Measurements from ENCODE around the gene DPP8.

DPP8 gene

GRCh38 chr15:65423976-65424679, 93.4 kb downstream of the DPP8 start:
- no peak for DNase-seq

- DNase-seq, result no peak
These were observed 94.1 kb downstream of the DPP8 start for GRCh38 chr15:65423150-65423975.

- no peak for DNase-seq
These were observed 95.9 kb downstream of the DPP8 start for GRCh38 chr15:65421360-65422215.

GRCh38 chr15:65420975-65421359, 96.5 kb downstream of the DPP8 start:
- DNase-seq, result no peak

- DNase-seq, result no peak
These were observed 98.9 kb downstream of the DPP8 start for GRCh38 chr15:65418596-65418995.

- no peak for DNase-seq
These were observed 100.6 kb downstream of the DPP8 start for GRCh38 chr15:65416845-65417416.

DNA sequence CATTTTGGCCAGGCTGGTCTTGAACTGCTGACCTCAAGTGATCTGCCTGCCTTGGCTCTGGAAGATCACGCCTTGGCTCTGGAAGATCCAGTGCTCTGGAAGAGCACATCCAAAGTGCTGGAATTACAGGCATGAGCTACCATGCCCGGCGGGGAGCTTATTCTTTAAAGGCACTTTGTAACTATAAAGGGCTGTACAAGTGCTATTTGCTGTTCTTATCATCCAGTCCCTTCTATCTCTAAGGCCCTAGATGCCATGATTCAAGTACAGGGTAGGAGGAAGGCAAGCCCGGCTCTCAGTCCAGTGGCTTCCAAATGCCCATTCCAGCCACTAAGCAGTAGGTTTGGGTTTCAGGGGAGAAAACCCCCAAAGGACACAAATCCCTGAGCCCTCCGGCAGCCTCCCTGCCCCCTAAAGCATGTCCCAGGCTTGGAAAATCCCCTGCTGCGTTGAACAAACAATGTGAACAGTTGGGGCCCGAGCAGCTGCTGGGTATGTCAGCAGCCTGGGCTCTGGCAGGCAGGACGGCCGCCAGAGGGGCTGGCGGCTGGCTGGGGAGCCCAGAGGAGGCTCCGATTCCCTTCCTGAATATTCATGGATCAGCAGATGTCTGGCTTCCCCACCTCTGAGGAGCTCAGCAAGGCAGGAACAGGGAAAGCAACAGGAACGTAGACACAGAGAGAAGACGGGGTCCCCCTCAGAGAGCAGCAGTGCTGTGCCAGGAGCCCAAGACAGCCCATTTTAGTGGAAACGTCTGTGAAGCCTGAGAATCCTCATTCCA, 102.5 kb downstream of the DPP8 start:
- DNase-seq, result no peak

- DNase-seq, result no peak
These were observed 103.7 kb downstream of the DPP8 start for GRCh38 chr15:65413760-65414144.

DNA sequence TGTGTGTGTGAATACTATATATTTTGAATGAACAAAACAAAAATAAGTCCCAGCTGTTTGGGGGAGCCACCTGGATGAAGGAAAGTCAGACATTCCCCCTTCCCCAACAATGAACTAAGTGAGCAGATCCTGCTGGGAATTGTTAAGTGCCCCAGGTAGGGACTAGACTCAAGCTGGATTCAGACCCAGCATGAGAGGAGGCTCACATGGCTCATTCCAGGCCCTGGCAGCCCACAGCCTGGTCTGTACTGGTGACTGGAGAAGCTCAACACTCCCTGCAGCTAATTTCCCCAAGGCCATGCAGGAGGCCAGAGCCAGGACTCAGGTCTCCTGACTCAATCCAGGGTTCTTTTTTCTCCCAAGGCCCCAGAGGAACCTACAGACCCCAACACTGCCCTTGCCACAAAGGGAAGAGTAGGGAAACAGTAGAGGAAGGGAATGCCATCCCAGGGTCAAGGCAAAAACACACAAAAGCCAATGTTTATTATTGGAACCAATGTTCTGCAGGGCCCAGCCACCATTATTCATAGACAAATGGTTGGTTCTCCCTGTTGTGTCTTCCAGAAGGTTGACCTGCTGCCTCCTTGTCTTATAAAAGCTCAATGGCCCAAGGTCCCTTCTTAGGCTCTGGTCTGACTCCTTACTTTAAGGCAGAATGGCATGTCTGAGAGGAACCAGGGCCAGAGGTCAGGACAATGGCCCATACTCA, 104.3 kb downstream of the DPP8 start:
- DNase-seq, result no peak

DNA sequence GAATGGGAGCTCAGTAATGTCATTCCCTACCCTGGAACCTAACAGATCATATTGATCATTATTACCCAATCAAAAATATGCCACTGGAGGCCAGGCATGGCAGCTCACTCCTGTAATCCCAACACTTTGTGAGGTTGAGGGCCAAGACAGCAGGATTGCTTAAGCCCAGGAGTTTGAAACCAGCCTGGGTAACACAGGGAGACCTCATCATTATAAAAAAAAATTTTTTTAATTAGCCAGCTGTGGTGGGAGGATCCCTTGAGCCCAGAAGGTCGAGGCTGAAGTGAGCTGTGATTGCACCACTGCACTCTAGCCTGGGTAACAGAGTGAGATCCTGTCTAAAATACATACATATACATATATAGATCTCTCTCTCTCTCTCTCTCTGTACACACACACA, 104.9 kb downstream of the DPP8 start:
- no peak for DNase-seq

DNA sequence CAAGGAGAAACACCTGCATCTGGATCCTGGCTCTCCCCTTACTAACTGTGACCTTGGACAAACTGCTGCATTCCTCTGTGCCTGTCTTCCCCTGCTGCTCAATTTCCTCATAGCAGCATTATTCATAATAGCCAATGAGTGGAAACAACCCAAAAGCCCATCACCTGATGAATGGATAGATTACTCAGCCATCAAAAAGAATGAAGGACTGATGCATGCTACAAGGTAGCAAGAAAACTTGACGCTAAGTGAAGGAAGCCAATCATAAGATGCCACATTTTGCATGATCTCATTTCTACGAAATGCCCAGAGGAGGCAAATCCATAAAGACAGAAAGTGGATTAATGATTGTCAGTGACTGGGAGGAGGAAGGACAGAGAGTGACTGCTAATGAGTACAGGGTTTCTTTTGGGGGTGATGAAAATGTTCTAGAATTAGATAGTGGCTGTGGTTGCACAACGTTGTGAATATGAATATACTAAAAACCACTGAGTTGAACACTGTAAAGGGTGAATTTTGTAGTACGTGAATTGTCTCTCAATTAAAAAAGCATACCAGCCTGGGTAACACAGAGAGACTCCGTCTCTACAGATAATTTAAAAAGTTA, 105.9 kb downstream of the DPP8 start:
- no peak for DNase-seq

DNA sequence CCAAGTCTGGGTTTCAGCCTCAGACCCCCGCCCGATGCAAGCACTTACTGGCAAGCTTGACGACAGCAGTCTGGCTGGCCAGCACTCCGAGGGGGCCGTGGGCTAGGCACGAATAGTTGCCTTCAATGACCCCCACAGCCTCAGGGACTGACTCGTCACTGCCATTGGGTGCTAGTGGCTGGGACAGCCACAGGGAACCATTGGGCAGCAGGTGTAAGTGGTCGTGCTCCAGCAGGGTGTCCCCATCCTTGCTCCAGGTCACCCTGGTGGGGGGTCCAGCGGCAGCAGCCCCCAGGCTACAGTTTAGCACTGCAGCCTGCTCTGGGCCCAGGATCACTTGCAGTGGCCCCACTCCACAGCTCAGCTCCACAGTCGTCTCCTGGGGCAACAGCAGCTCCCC, 106.5 kb downstream of the DPP8 start:
- DNase-seq, result no peak

DNA sequence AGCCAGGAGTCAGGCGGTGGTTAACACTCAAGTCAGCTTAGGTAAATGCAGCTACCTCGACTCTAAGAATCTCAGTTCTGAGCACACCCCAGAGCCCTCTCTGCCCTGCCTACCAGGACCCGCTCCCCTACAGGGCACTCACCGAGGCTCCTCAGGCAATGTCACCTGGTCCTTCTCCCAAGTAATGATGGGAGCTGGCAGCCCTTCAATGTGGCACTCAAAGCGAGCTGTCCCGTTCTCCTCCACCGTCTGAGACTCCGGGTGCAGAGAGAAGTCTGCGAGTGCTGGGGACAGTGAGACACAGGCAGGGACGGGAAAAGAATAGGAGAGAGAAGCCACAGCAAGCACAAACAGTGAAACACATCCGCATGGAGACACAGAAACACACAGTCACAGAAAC, 107.5 kb downstream of the DPP8 start:
- DNase-seq, result no peak

DNA sequence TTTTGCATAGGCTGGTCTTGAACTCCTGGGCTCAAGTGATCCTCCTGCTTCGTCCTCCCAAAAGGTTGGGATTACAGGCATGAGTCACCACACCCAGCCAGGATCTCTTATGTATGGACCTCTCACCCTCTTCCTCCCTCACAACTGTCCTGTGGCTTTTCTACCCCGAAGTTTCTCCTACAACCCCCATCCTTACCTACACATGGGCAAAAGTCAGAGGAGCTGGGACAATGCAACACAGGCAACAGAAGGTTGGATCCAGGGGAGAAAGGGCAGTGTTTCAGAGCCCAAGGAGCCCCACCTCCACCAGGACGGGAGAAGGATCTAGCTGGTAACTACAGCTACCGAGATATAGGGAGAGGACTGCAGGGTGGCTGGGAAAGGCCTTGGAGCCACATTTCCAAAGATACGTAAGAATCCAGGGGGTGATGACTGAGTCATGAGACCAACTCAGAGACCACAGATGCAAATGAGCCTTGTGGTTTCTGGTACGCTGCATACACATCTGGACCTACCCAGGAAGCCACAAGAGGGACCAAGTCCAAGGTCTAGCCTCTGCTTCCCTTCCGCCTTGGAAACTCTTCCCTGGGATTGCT, 108.4 kb downstream of the DPP8 start:
- no peak for DNase-seq

GRCh38 chr15:65408324-65409035, 109.0 kb downstream of the DPP8 start:
- no peak for DNase-seq

GRCh38 chr15:65406424-65407000, 111.0 kb downstream of the DPP8 start:
- no peak for DNase-seq

- no peak for DNase-seq
These were observed 111.6 kb downstream of the DPP8 start for GRCh38 chr15:65405791-65406423.

GRCh38 chr15:65404186-65404872, 113.2 kb downstream of the DPP8 start:
- DNase-seq, result no peak

- DNase-seq, result no peak
These were observed 114.5 kb downstream of the DPP8 start for GRCh38 chr15:65402961-65403360.

Data from AML-193 (cell line).